ENCODE measurements around the gene ALPG.

DNA sequence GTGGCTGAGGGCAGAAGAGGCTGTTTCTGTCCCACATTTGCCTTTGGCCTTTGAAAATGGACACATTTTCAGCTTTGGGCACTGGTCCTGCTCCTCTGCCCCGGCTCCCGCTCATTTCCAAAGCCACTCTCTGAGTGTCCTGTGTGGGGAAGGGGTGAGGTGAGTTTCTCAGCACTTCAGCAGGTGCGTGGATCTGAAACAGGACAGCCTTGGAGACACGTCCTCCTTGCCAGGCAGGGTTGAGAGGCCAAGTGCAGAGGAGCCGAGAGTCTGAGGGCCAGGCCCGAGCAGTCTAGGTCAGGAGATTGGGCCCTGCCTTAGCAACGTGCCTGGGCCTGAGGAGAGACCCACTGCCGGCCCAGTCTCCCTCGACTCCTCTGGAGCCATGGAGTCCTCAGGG, 27.4 kb downstream of the ALPG start:
- TF ChIP-seq, protein P1, sequence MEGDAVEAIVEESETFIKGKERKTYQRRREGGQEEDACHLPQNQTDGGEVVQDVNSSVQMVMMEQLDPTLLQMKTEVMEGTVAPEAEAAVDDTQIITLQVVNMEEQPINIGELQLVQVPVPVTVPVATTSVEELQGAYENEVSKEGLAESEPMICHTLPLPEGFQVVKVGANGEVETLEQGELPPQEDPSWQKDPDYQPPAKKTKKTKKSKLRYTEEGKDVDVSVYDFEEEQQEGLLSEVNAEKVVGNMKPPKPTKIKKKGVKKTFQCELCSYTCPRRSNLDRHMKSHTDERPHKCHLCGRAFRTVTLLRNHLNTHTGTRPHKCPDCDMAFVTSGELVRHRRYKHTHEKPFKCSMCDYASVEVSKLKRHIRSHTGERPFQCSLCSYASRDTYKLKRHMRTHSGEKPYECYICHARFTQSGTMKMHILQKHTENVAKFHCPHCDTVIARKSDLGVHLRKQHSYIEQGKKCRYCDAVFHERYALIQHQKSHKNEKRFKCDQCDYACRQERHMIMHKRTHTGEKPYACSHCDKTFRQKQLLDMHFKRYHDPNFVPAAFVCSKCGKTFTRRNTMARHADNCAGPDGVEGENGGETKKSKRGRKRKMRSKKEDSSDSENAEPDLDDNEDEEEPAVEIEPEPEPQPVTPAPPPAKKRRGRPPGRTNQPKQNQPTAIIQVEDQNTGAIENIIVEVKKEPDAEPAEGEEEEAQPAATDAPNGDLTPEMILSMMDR (IDR thresholded peaks at IDR 0.05 in 4 of 5, conservative IDR thresholded peaks at IDR 0.05 in 1 of 5): no peak
- TF ChIP-seq POLR2A (IDR thresholded peaks at IDR 0.05): no peak
